Thymus (tissue), 11 donors: ENCODE measurements around the gene YWHAQ. TPM values are rescaled to one million over a fixed set of nuclear protein-coding genes. Genes with fewer than 3 reads are reported as not detected.
"Not testable (repeated sequence)": the region's sequence is repeated elsewhere in the genome, so short reads cannot be mapped to it uniquely, and the experiment has no call there.

Experiments
- DNase-seq, 9 donors: peaks; one replicate each; pipeline ENCODE4 v3.0.0-alpha.2; 2013; ENCODE audit warnings: low spot score in 9 of 9, low read depth in 6 of 9, missing footprints in 1 of 9
- H3K27ac ChIP-seq, 2 donors: one replicate each; pipeline ENCODE4 v1.5.1; 2013; ENCODE audit warnings: control low read depth in 1 of 2, low read depth in 1 of 2, low read length in 1 of 2, mild to moderate bottlenecking in 1 of 2, moderate library complexity in 1 of 2
- H3K27me3 ChIP-seq, 2 donors: one replicate each; pipeline ENCODE4 v1.5.1; 2013; ENCODE audit warnings: low read length in 1 of 2; ENCODE audit not compliant: control insufficient read depth in 2 of 2, insufficient read depth in 1 of 2
- H3K36me3 ChIP-seq, 2 donors: one replicate each; pipeline ENCODE4 v1.5.1; 2013; ENCODE audit warnings: low read length in 1 of 2, mild to moderate bottlenecking in 1 of 2, moderate library complexity in 1 of 2; ENCODE audit not compliant: control insufficient read depth in 2 of 2, insufficient read depth in 2 of 2
- H3K4me1 ChIP-seq, 2 donors: one replicate each; pipeline ENCODE4 v1.5.1; 2013; ENCODE audit warnings: low read length in 2 of 2; ENCODE audit not compliant: control insufficient read depth in 2 of 2, insufficient read depth in 2 of 2
- H3K4me3 ChIP-seq, 2 donors: one replicate each; pipeline ENCODE4 v1.5.1; 2013; ENCODE audit warnings: low read length in 2 of 2, control low read depth in 1 of 2, mild to moderate bottlenecking in 1 of 2
- H3K9me3 ChIP-seq, 2 donors: one replicate each; pipeline ENCODE4 v1.5.1; 2013; ENCODE audit warnings: low read length in 1 of 2, mild to moderate bottlenecking in 1 of 2; ENCODE audit not compliant: control insufficient read depth in 2 of 2, insufficient read depth in 1 of 2
- WGBS: extraction: QIAGEN DNeasy Blood & Tissue Kit; methylation state at CpG from one replicate; pipeline ENCODE4 v1.1.7; 2013; 5-methylcytosine and 5-hydroxymethylcytosine counted together
- polyA plus RNA-seq: library from polyadenylated mRNA; stranded (reverse); fragments of 200-250 nt; gene quantifications from one replicate; pipeline ENCODE4 v1.2.3, GENCODE V29; 2013
- total RNA-seq: library from RNA; stranded (reverse); fragments of 120-200 nt; gene quantifications from one replicate; pipeline ENCODE4 v1.2.4, GENCODE V29; 2013
- donor health status: healthy.

Gene YWHAQ
- total and polyA plus RNA-seq, 2 donors, result 117 to 182 TPM

GRCh38 chr2:9630117-9630735 lies 571 bp downstream of the YWHAQ start:
- under 1% methylated on average over 67 of the region's 67 CpGs for WGBS
- peak in 8 of 9 donors; percentile 25 to 85 (median 62) for DNase-seq
- Histone ChIP-seq H3K36me3 (peaks cover 3 to 30% of the 10 kb centered on the region in 2 donors), H3K4me3 (peak overlapping the region; percentile 83 to 95), H3K27me3 (peaks cover 0 to 2% of the 10 kb centered on the region in 2 donors), H3K9me3 (peaks cover 0 to 16% of the 10 kb centered on the region in 2 donors), H3K4me1 (peaks cover 17 to 18% of the 10 kb centered on the region in 2 donors), H3K27ac (peak overlapping the region; percentile 73 to 92)

DNA sequence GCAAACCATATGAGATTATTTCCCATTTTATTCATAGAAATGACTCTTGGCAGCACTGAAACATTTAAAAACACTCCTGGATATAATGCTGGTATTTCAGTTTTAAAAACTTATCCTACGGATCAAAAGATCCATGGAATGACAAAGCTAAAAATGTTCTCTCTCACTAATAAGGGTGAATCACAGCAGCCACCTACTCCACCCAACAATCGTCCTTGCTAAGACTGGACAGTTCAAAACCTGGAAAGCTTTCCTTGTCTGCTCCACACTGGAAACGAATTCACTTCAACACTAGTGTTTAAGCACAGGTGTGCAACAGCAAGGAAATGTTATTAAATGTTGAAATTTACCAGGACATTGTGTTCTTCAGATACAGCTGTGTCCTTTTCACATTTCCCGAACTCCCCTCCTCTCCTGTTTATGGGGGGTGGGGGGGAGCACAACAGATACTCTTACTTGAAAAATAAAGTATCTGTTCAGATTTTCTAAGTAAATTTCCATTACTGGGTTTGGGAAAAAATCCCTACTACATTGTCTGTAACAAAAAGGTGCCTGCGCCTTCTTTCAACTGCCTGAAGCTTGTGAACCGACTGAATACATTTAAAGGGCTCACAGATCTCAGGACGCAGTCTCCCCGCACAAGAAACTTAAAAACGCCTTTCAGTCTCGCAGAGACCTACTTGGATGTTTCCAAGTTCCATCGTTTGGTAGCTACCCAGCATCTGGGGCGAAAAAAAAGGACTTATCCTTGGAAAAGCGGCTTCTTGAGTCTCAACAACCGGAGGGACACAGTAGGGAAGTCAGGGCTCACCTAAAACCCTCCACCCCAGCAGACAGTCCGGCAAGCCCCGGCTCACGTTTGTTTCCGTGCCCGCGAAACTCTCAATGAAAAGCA lies 1.3 kb downstream of the YWHAQ start:
- peaks cover 0 to 16% of the 10 kb centered on the region in 2 donors for H3K9me3 ChIP-seq
- 11% methylated on average over 20 of the region's 20 CpGs for WGBS
- peak overlapping the region; percentile 73 to 92 for H3K27ac ChIP-seq
- peaks cover 0 to 2% of the 10 kb centered on the region in 2 donors for H3K27me3 ChIP-seq
- peak in 4 of 9 donors; percentile 8 to 65 (median 28) for DNase-seq
- H3K4me1 ChIP-seq, result peaks cover 17 to 18% of the 10 kb centered on the region in 2 donors
- H3K36me3 ChIP-seq, result peaks cover 3 to 35% of the 10 kb centered on the region in 2 donors
- H3K4me3 ChIP-seq, result peak overlapping the region; percentile 83 to 95

- 77% methylated on average over 2 of the region's 2 CpGs for WGBS
- peaks cover 17 to 18% of the 10 kb centered on the region in 2 donors for H3K4me1 ChIP-seq
Observed at GRCh38 chr2:9627310-9627709, 3.5 kb downstream of the YWHAQ start.

GRCh38 chr2:9623151-9623550 lies 7.6 kb downstream of the YWHAQ start:
- Histone ChIP-seq H3K36me3 (peaks cover 6 to 56% of the 10 kb centered on the region in 2 donors), H3K4me3 (no peak overlapping the region), H3K4me1 (peaks cover 7 to 9% of the 10 kb centered on the region in 2 donors), H3K27ac (no peak overlapping the region), H3K9me3 (no peaks in the 10 kb centered on the region), H3K27me3 (no peaks in the 10 kb centered on the region)
- 97% methylated on average over 9 of the region's 9 CpGs for WGBS
- DNase-seq, result no peak

More at GRCh38 chr2:9627310-9627709, 3.5 kb downstream of the YWHAQ start:
- peaks cover 0 to 2% of the 10 kb centered on the region in 2 donors for H3K27me3 ChIP-seq
- no peak overlapping the region for H3K27ac ChIP-seq
- peaks cover 0 to 16% of the 10 kb centered on the region in 2 donors for H3K9me3 ChIP-seq
- DNase-seq, result no peak
- no peak overlapping the region for H3K4me3 ChIP-seq
- peaks cover 6 to 51% of the 10 kb centered on the region in 2 donors for H3K36me3 ChIP-seq

DNA sequence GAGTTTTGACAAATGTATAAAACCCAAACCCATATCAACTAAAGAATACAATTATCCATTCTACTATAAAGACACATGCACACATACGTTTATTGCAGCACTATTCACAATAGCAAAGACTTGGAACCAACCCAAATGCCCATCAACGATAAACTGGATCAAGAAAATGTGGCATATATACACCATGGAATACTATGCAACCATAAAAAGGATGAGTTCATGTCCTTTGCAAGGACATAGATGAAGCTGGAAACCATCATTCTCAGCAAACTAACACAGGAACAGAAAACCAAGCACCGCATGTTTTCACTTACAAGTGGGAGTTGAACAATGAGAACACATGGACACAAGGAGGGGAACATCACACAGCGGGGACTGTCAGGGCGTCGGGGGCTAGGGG lies 9.1 kb downstream of the YWHAQ start:
- H3K36me3 ChIP-seq, result peaks cover 3 to 47% of the 10 kb centered on the region in 2 donors
- not testable (repeated sequence) for DNase-seq, H3K4me3 ChIP-seq, H3K27me3 ChIP-seq, H3K4me1 ChIP-seq, H3K9me3 ChIP-seq, H3K27ac ChIP-seq
- 98% methylated on average over 6 of the region's 6 CpGs for WGBS

GRCh38 chr2:9618410-9618809 lies 12.4 kb downstream of the YWHAQ start:
- Histone ChIP-seq H3K27ac (peak overlapping the region in 1 of 2 donors; percentile 53), H3K27me3 (no peaks in the 10 kb centered on the region), H3K4me1 (peaks cover 3 to 8% of the 10 kb centered on the region in 2 donors), H3K9me3 (no peaks in the 10 kb centered on the region), H3K36me3 (peaks cover 3 to 27% of the 10 kb centered on the region in 2 donors), H3K4me3 (no peak overlapping the region)
- peak in 7 of 9 donors; percentile 18 to 82 (median 51) for DNase-seq
- WGBS, result 32% methylated on average over 4 of the region's 4 CpGs

- WGBS, result 88% methylated on average over 1 of the region's 1 CpG
- DNase-seq, result no peak
- Histone ChIP-seq H3K36me3 (peaks cover 0 to 22% of the 10 kb centered on the region in 2 donors), H3K9me3 (no peaks in the 10 kb centered on the region), H3K27me3 (no peaks in the 10 kb centered on the region), H3K4me1 (peaks cover 3 to 8% of the 10 kb centered on the region in 2 donors), H3K27ac (no peak overlapping the region), H3K4me3 (no peak overlapping the region)
Observed at GRCh38 chr2:9617749-9618148, 13.0 kb downstream of the YWHAQ start.

DNA sequence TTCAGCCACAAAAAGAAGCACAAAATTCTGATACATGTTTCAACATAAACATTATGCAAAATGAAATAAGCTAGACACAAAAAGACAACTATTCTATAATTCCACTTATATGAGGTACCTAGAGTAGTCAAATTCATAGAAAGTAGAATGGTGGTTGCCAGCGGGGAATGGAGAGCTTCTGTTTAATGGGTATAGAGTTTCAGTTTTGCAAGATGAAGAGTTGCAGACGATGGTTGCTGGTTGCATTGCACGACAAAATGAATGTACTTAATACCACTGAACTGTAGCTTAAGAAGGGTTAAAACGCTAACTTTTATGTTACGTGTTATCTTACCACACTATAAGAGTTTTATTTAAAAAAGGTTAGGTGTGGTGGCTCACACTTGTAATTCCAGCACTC lies 13.5 kb downstream of the YWHAQ start:
- Histone ChIP-seq H3K27ac (no peak overlapping the region), H3K4me3 (no peak overlapping the region), H3K9me3 (no peaks in the 10 kb centered on the region), H3K36me3 (peaks cover 0 to 26% of the 10 kb centered on the region in 2 donors), H3K27me3 (no peaks in the 10 kb centered on the region), H3K4me1 (peaks cover 3 to 8% of the 10 kb centered on the region in 2 donors)
- WGBS, result 96% methylated on average over 5 of the region's 5 CpGs
- DNase-seq, result no peak

GRCh38 chr2:9614562-9614961 lies 16.2 kb downstream of the YWHAQ start:
- 96% methylated on average over 3 of the region's 3 CpGs for WGBS

More at GRCh38 chr2:9614562-9614961, 16.2 kb downstream of the YWHAQ start:
- Histone ChIP-seq H3K27ac (no peak overlapping the region), H3K36me3 (peaks cover 0 to 14% of the 10 kb centered on the region in 2 donors), H3K27me3 (no peaks in the 10 kb centered on the region), H3K4me1 (peaks cover 3 to 8% of the 10 kb centered on the region in 2 donors), H3K4me3 (no peak overlapping the region), H3K9me3 (no peaks in the 10 kb centered on the region)
- DNase-seq, result no peak
